Sciatic nerve (tissue), 2 donors: ENCODE measurements around the gene DOCK8. TPM values are rescaled to one million over a fixed set of nuclear protein-coding genes. Genes with fewer than 3 reads are reported as not detected.

Source experiments
- ATAC-seq: fragments of 200-7000 bp; cut with Tn5 transposase; one replicate; pipeline ENCODE4 v1.9.1; 2020; ENCODE audit warnings: mild to moderate bottlenecking, moderate library complexity
- DNase-seq: peaks from one replicate; pipeline ENCODE4 v3.0.0-alpha.2; 2020; ENCODE audit warnings: low spot score
- intact Hi-C: fragments of 100-400 bp; cut with DNase I; formaldehyde crosslinking; loops from one replicate; pipeline ENCODE4 v1.14.2; 2022
- total RNA-seq: library from RNA; stranded (reverse); fragmentation: NEBNext Ultra II Directional; extraction: Animal tissue kit (Norgen Biotek cat#: 25700); gene quantifications from one replicate; pipeline ENCODE4 v1.2.1, GENCODE V29; 2021
- donor health status: DM: no; HTN: no; CAD: no.
- donor health status: DM: no; HTN: no; CAD: no.

Gene DOCK8
- total RNA-seq, 1 donor from 2014 or later, result 31.4 TPM

- no peak for DNase-seq
- ATAC-seq, result no peak
- intact Hi-C loops, result no loop called here
These were observed 45.0 kb downstream of the DOCK8 start for GRCh38 chr9:259405-260404.

- intact Hi-C loops, result no loop called here
- ATAC-seq, result no peak
- DNase-seq, result no peak
These were observed 49.6 kb downstream of the DOCK8 start for GRCh38 chr9:264231-264630.

- intact Hi-C loops, result no loop called here
These were observed 50.7 kb downstream of the DOCK8 start for GRCh38 chr9:265209-265870.

GRCh38 chr9:266228-266627 is 51.6 kb downstream of the DOCK8 start:
- ATAC-seq (no peak), DNase-seq (no peak)
- intact Hi-C loops, result no loop called here

More at GRCh38 chr9:265209-265870, 50.7 kb downstream of the DOCK8 start:
- ATAC-seq, result no peak
- DNase-seq, result no peak

- DNase-seq (no peak), ATAC-seq (no peak)
- intact Hi-C loops, result no loop called here
These were observed 54.0 kb downstream of the DOCK8 start for GRCh38 chr9:268616-269015.

GRCh38 chr9:269081-269711 is 54.5 kb downstream of the DOCK8 start:
- DNase-seq (no peak), ATAC-seq (no peak)
- intact Hi-C loops, result no loop called here

- DNase-seq (no peak), ATAC-seq (no peak)
- intact Hi-C loops, result no loop called here
These were observed 56.1 kb downstream of the DOCK8 start for GRCh38 chr9:270657-271237.

GRCh38 chr9:272251-273213 is 57.9 kb downstream of the DOCK8 start:
- DNase-seq (no peak), ATAC-seq (peak; percentile 79)

GRCh38 chr9:274406-274805 is 59.7 kb downstream of the DOCK8 start:
- DNase-seq, result no peak
- intact Hi-C loops, result no loop called here
- no peak for ATAC-seq

More at GRCh38 chr9:272251-273213, 57.9 kb downstream of the DOCK8 start:
- intact Hi-C loops, result no loop called here

GRCh38 chr9:277601-278295 is 63.1 kb downstream of the DOCK8 start:
- no peak for DNase-seq

GRCh38 chr9:278651-279050 is 64.0 kb downstream of the DOCK8 start:
- ATAC-seq, result no peak
- DNase-seq, result no peak
- intact Hi-C loops, result no loop called here

More at GRCh38 chr9:277601-278295, 63.1 kb downstream of the DOCK8 start:
- ATAC-seq, result no peak
- intact Hi-C loops, result no loop called here

- intact Hi-C loops, result no loop called here
- DNase-seq, result no peak
- no peak for ATAC-seq
These were observed 65.0 kb downstream of the DOCK8 start for GRCh38 chr9:279674-280073.

- ATAC-seq, result no peak
- intact Hi-C loops, result no loop called here
These were observed 67.3 kb downstream of the DOCK8 start for GRCh38 chr9:281741-282645.

GRCh38 chr9:286071-286740 is 71.5 kb downstream of the DOCK8 start:
- ATAC-seq (no peak), DNase-seq (no peak)
- intact Hi-C loops, result no loop called here

More at GRCh38 chr9:281741-282645, 67.3 kb downstream of the DOCK8 start:
- DNase-seq, result no peak

- DNase-seq (no peak), ATAC-seq (no peak)
- intact Hi-C loops, result no loop called here
These were observed 74.5 kb downstream of the DOCK8 start for GRCh38 chr9:289121-289520.

- DNase-seq, result no peak
- intact Hi-C loops, result loop anchor here (5.0 kb wide), 1 partner anchor 1634 kb away; no protein-coding TSS in a partner anchor
- no peak for ATAC-seq
These were observed 78.2 kb downstream of the DOCK8 start for GRCh38 chr9:292915-293314.
